ENCODE data around the gene IFT88. TPM values are rescaled to one million over a fixed set of nuclear protein-coding genes. Genes with fewer than 3 reads are reported as not detected.

The IFT88 gene
- total RNA-seq, 1 donor: 21.1 TPM

GRCh38 chr13:20565115-20565736 is 1.7 kb upstream of the IFT88 start:
- no peak for DNase-seq (ENCODE audit: low read depth)
- no peak overlapping the region for H3K4me3 ChIP-seq (ENCODE audit: low read depth, low read length)
- TF ChIP-seq CTCF (IDR thresholded peaks at IDR 0.05; ENCODE audit: insufficient read depth, low read length): no peak

GRCh38 chr13:20566468-20566897 is 474 bp upstream of the IFT88 start:
- TF ChIP-seq CTCF (IDR thresholded peaks at IDR 0.05; ENCODE audit: insufficient read depth, low read length): no peak
- H3K4me3 ChIP-seq (ENCODE audit: low read depth, low read length): peak overlapping the region; percentile 83
- peak; percentile 62 for DNase-seq (ENCODE audit: low read depth)

- no peak for TF ChIP-seq CTCF (IDR thresholded peaks at IDR 0.05; ENCODE audit: insufficient read depth, low read length)
- H3K4me3 ChIP-seq (ENCODE audit: low read depth, low read length): peak overlapping the region; percentile 83
- peak; percentile 29 for DNase-seq (ENCODE audit: low read depth)
Measured at GRCh38 chr13:20567881-20568528, 1.0 kb downstream of the IFT88 start.

- no peak for TF ChIP-seq CTCF (IDR thresholded peaks at IDR 0.05; ENCODE audit: insufficient read depth, low read length)
- peak; percentile 68 for DNase-seq (ENCODE audit: low read depth)
Measured at GRCh38 chr13:20570517-20570916, 3.6 kb downstream of the IFT88 start.

GRCh38 chr13:20571676-20572075 is 4.7 kb downstream of the IFT88 start:
- H3K4me3 ChIP-seq (ENCODE audit: low read depth, low read length): no peak overlapping the region
- DNase-seq (ENCODE audit: low read depth): no peak
- no peak for TF ChIP-seq CTCF (IDR thresholded peaks at IDR 0.05; ENCODE audit: insufficient read depth, low read length)

More at GRCh38 chr13:20570517-20570916, 3.6 kb downstream of the IFT88 start:
- no peak overlapping the region for H3K4me3 ChIP-seq (ENCODE audit: low read depth, low read length)

DNA sequence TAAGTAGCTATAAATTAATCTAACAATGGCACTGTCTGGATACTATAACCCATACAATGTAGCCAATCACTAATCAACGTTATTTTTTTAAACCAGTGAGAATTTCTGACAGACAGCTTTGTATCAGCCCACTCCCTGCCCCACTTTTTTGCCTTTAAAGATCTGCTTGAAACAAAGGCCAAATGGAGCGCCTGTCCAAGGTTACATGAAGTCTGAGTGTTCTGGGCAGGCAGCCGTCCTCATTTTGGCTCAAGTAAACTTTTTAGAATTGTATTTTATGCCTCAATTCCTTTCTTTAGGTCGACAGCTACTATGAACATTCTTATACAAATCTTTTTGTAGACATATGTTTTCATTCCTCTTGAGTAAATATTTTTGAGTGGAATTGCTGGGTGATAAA is 6.2 kb downstream of the IFT88 start:
- no peak for TF ChIP-seq CTCF (IDR thresholded peaks at IDR 0.05; ENCODE audit: insufficient read depth, low read length)
- no peak overlapping the region for H3K4me3 ChIP-seq (ENCODE audit: low read depth, low read length)
- DNase-seq (ENCODE audit: low read depth): no peak
